BLaER1 (cell line): ENCODE data around the gene RBM18.

ENCODE experiments used
- H3K27ac ChIP-seq: shearing (Covaris generic); formaldehyde crosslinking; 2 replicates; pipeline ENCODE4 v1.8.1; 2022
- H3K27me3 ChIP-seq: shearing (Covaris generic); formaldehyde crosslinking; 2 replicates; pipeline ENCODE4 v1.8.1; 2022
- H3K36me3 ChIP-seq: shearing (Covaris generic); formaldehyde crosslinking; 2 replicates; pipeline ENCODE4 v1.8.1; 2022
- H3K4me1 ChIP-seq: shearing (Covaris generic); formaldehyde crosslinking; 2 replicates; pipeline ENCODE4 v1.8.1; 2022
- H3K4me2 ChIP-seq: shearing (Covaris generic); formaldehyde crosslinking; 2 replicates; pipeline ENCODE4 v1.8.1; 2022
- H3K4me3 ChIP-seq: shearing (Covaris generic); formaldehyde crosslinking; 2 replicates; pipeline ENCODE4 v1.8.1; 2022
- H3K9ac ChIP-seq: shearing (Covaris generic); formaldehyde crosslinking; 2 replicates; pipeline ENCODE4 v1.8.1; 2022
- H3K9me3 ChIP-seq: shearing (Covaris generic); formaldehyde crosslinking; 2 replicates; pipeline ENCODE4 v1.8.1; 2022
- H4K20me1 ChIP-seq: shearing (Covaris generic); formaldehyde crosslinking; 2 replicates; pipeline ENCODE4 v1.8.1; 2022
- Cebpa-rat ChIP-seq: shearing (Covaris generic); IDR thresholded peaks from 2 replicates; pipeline ENCODE4 v1.8.1; 2022

The RBM18 gene

GRCh38 chr9:122197426-122197825, 67.2 kb downstream of the RBM18 start:
- no peak overlapping the region for H3K9ac ChIP-seq
- H4K20me1 ChIP-seq = no peaks in the 10 kb centered on the region
- no peak for TF ChIP-seq Cebpa-rat

GRCh38 chr9:122195875-122196274, 68.8 kb downstream of the RBM18 start:
- no peaks in the 10 kb centered on the region for H4K20me1 ChIP-seq
- no peaks in the 10 kb centered on the region for H3K9me3 ChIP-seq
- H3K4me3 ChIP-seq = no peak overlapping the region
- no peaks in the 10 kb centered on the region for H3K36me3 ChIP-seq
- no peak for TF ChIP-seq Cebpa-rat
- no peak overlapping the region for H3K9ac ChIP-seq
- H3K27ac ChIP-seq = no peak overlapping the region
- H3K4me1 ChIP-seq = no peaks in the 10 kb centered on the region
- H3K4me2 ChIP-seq = no peak overlapping the region
- H3K27me3 ChIP-seq = no peaks in the 10 kb centered on the region

More at GRCh38 chr9:122197426-122197825, 67.2 kb downstream of the RBM18 start:
- Histone ChIP-seq H3K4me3 (no peak overlapping the region), H3K4me1 (no peaks in the 10 kb centered on the region), H3K27me3 (no peaks in the 10 kb centered on the region), H3K36me3 (no peaks in the 10 kb centered on the region), H3K27ac (no peak overlapping the region), H3K9me3 (no peaks in the 10 kb centered on the region), H3K4me2 (no peak overlapping the region)

GRCh38 chr9:122193651-122194050, 71.0 kb downstream of the RBM18 start:
- H3K4me3 ChIP-seq = no peak overlapping the region
- no peaks in the 10 kb centered on the region for H4K20me1 ChIP-seq
- H3K27me3 ChIP-seq = no peaks in the 10 kb centered on the region
- no peak overlapping the region for H3K27ac ChIP-seq
- no peaks in the 10 kb centered on the region for H3K9me3 ChIP-seq
- H3K4me2 ChIP-seq = no peak overlapping the region
- no peaks in the 10 kb centered on the region for H3K36me3 ChIP-seq
- TF ChIP-seq Cebpa-rat = no peak
- no peak overlapping the region for H3K9ac ChIP-seq
- H3K4me1 ChIP-seq = no peaks in the 10 kb centered on the region

- Histone ChIP-seq H3K27ac (no peak overlapping the region), H4K20me1 (no peaks in the 10 kb centered on the region), H3K4me3 (no peak overlapping the region), H3K9ac (no peak overlapping the region), H3K27me3 (no peaks in the 10 kb centered on the region), H3K4me2 (no peak overlapping the region), H3K4me1 (no peaks in the 10 kb centered on the region), H3K36me3 (no peaks in the 10 kb centered on the region), H3K9me3 (no peaks in the 10 kb centered on the region)
- no peak for TF ChIP-seq Cebpa-rat
Measured at GRCh38 chr9:122192914-122193525, 71.6 kb downstream of the RBM18 start.

- no peak overlapping the region for H3K4me3 ChIP-seq
- H3K36me3 ChIP-seq = no peaks in the 10 kb centered on the region
- no peaks in the 10 kb centered on the region for H3K9me3 ChIP-seq
- H4K20me1 ChIP-seq = no peaks in the 10 kb centered on the region
- no peak overlapping the region for H3K27ac ChIP-seq
- no peaks in the 10 kb centered on the region for H3K27me3 ChIP-seq
- no peak for TF ChIP-seq Cebpa-rat
- H3K9ac ChIP-seq = no peak overlapping the region
- H3K4me2 ChIP-seq = no peak overlapping the region
- no peaks in the 10 kb centered on the region for H3K4me1 ChIP-seq
Measured at GRCh38 chr9:122192261-122192875, 72.3 kb downstream of the RBM18 start.

GRCh38 chr9:122191584-122191983, 73.1 kb downstream of the RBM18 start:
- no peaks in the 10 kb centered on the region for H3K36me3 ChIP-seq
- H3K4me1 ChIP-seq = no peaks in the 10 kb centered on the region
- no peaks in the 10 kb centered on the region for H4K20me1 ChIP-seq
- no peak overlapping the region for H3K4me3 ChIP-seq
- TF ChIP-seq Cebpa-rat = no peak
- no peak overlapping the region for H3K9ac ChIP-seq
- H3K27me3 ChIP-seq = no peaks in the 10 kb centered on the region
- no peak overlapping the region for H3K4me2 ChIP-seq
- no peak overlapping the region for H3K27ac ChIP-seq
- H3K9me3 ChIP-seq = no peaks in the 10 kb centered on the region

- Histone ChIP-seq H3K36me3 (no peaks in the 10 kb centered on the region), H3K9me3 (no peaks in the 10 kb centered on the region), H3K9ac (no peak overlapping the region), H3K4me1 (no peaks in the 10 kb centered on the region), H3K27ac (no peak overlapping the region), H3K27me3 (no peaks in the 10 kb centered on the region), H4K20me1 (no peaks in the 10 kb centered on the region), H3K4me2 (no peak overlapping the region), H3K4me3 (no peak overlapping the region)
- no peak for TF ChIP-seq Cebpa-rat
Measured at GRCh38 chr9:122190597-122191381, 73.9 kb downstream of the RBM18 start.

GRCh38 chr9:122188369-122188768, 76.3 kb downstream of the RBM18 start:
- TF ChIP-seq Cebpa-rat = no peak
- Histone ChIP-seq H3K4me1 (no peaks in the 10 kb centered on the region), H3K27me3 (no peaks in the 10 kb centered on the region), H3K27ac (no peak overlapping the region), H4K20me1 (no peaks in the 10 kb centered on the region), H3K9ac (no peak overlapping the region), H3K4me3 (no peak overlapping the region), H3K9me3 (no peaks in the 10 kb centered on the region), H3K4me2 (no peak overlapping the region), H3K36me3 (no peaks in the 10 kb centered on the region)
